ENCODE measurements around the gene TMED10. TPM values are rescaled to one million over a fixed set of nuclear protein-coding genes. Genes with fewer than 3 reads are reported as not detected.

The TMED10 gene
- total and polyA plus RNA-seq, 2 of the 13 experiments (the other 11 are each of a cell fraction or from before 2014, with no cell fraction given) = 311 to 377 TPM

DNA sequence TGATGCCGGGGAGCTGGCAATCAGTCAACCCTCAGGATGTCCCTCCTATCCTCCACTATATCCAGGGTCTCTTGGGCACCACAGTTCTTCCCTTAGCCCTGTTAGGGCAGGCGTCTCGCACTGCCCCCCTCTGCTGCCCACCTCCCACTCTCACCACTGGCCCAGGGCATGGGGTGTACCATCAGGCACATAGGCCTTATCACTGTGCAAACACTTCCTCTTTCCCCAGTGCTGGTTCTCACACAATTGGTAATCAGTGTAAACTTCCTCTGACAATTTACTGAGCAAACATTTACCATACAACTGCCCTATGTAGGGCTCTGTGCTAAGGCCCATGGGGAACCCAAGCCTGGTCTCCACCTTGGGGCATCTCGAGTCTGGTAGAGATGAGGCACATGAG, 20.1 kb upstream of the TMED10 start (continued):
- TF ChIP-seq, protein P1, sequence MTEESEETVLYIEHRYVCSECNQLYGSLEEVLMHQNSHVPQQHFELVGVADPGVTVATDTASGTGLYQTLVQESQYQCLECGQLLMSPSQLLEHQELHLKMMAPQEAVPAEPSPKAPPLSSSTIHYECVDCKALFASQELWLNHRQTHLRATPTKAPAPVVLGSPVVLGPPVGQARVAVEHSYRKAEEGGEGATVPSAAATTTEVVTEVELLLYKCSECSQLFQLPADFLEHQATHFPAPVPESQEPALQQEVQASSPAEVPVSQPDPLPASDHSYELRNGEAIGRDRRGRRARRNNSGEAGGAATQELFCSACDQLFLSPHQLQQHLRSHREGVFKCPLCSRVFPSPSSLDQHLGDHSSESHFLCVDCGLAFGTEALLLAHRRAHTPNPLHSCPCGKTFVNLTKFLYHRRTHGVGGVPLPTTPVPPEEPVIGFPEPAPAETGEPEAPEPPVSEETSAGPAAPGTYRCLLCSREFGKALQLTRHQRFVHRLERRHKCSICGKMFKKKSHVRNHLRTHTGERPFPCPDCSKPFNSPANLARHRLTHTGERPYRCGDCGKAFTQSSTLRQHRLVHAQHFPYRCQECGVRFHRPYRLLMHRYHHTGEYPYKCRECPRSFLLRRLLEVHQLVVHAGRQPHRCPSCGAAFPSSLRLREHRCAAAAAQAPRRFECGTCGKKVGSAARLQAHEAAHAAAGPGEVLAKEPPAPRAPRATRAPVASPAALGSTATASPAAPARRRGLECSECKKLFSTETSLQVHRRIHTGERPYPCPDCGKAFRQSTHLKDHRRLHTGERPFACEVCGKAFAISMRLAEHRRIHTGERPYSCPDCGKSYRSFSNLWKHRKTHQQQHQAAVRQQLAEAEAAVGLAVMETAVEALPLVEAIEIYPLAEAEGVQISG (CRISPR knock-in tag; IDR thresholded peaks at IDR 0.05) = peak; percentile 43; the same call in 1 of the 2 replicates
- TF ChIP-seq ELF4 (CRISPR knock-in tag; IDR thresholded peaks at IDR 0.05; ENCODE audit: borderline replicate concordance) (0 out of 2 replicates have a peak, but pooled peaks have one; percentile 41), SOX13 (IDR thresholded peaks at IDR 0.05) (peak; percentile 73), SOX13 (CRISPR knock-in tag; conservative IDR thresholded peaks at IDR 0.05 in 1 of 2, IDR thresholded peaks at IDR 0.05 in 1 of 2) (peak in 1 of 2 experiments; percentile 96; a peak in 2 of 4 replicates), ZNF335 (CRISPR knock-in tag; IDR thresholded peaks at IDR 0.05) (0 out of 2 replicates have a peak, but pooled peaks have one; percentile 42), HNRNPL (IDR thresholded peaks at IDR 0.05; ENCODE audit: low read depth, low read length) (peak; percentile 62; the same call in 1 of the 2 replicates), ZSCAN21 (CRISPR knock-in tag; IDR thresholded peaks at IDR 0.05; ENCODE audit: borderline replicate concordance) (no peak; the same call in 1 of the 2 replicates), NKX3-1 (CRISPR knock-in tag; IDR thresholded peaks at IDR 0.05) (peak; percentile 92; the same call in 1 of the 2 replicates)
- TF ChIP-seq, protein P2, sequence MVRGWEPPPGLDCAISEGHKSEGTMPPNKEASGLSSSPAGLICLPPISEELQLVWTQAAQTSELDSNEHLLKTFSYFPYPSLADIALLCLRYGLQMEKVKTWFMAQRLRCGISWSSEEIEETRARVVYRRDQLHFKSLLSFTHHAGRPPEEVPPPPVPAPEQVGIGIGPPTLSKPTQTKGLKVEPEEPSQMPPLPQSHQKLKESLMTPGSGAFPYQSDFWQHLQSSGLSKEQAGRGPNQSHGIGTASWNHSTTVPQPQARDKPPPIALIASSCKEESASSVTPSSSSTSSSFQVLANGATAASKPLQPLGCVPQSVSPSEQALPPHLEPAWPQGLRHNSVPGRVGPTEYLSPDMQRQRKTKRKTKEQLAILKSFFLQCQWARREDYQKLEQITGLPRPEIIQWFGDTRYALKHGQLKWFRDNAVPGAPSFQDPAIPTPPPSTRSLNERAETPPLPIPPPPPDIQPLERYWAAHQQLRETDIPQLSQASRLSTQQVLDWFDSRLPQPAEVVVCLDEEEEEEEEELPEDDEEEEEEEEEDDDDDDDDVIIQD (CRISPR knock-in tag; IDR thresholded peaks at IDR 0.05; ENCODE audit: low read depth) = peak; percentile 60; the same call in 1 of the 2 replicates
- TF ChIP-seq, protein P3, sequence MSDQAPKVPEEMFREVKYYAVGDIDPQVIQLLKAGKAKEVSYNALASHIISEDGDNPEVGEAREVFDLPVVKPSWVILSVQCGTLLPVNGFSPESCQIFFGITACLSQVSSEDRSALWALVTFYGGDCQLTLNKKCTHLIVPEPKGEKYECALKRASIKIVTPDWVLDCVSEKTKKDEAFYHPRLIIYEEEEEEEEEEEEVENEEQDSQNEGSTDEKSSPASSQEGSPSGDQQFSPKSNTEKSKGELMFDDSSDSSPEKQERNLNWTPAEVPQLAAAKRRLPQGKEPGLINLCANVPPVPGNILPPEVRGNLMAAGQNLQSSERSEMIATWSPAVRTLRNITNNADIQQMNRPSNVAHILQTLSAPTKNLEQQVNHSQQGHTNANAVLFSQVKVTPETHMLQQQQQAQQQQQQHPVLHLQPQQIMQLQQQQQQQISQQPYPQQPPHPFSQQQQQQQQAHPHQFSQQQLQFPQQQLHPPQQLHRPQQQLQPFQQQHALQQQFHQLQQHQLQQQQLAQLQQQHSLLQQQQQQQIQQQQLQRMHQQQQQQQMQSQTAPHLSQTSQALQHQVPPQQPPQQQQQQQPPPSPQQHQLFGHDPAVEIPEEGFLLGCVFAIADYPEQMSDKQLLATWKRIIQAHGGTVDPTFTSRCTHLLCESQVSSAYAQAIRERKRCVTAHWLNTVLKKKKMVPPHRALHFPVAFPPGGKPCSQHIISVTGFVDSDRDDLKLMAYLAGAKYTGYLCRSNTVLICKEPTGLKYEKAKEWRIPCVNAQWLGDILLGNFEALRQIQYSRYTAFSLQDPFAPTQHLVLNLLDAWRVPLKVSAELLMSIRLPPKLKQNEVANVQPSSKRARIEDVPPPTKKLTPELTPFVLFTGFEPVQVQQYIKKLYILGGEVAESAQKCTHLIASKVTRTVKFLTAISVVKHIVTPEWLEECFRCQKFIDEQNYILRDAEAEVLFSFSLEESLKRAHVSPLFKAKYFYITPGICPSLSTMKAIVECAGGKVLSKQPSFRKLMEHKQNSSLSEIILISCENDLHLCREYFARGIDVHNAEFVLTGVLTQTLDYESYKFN (CRISPR knock-in tag; conservative IDR thresholded peaks at IDR 0.05) = peak; percentile 86
- TF ChIP-seq, protein P4, sequence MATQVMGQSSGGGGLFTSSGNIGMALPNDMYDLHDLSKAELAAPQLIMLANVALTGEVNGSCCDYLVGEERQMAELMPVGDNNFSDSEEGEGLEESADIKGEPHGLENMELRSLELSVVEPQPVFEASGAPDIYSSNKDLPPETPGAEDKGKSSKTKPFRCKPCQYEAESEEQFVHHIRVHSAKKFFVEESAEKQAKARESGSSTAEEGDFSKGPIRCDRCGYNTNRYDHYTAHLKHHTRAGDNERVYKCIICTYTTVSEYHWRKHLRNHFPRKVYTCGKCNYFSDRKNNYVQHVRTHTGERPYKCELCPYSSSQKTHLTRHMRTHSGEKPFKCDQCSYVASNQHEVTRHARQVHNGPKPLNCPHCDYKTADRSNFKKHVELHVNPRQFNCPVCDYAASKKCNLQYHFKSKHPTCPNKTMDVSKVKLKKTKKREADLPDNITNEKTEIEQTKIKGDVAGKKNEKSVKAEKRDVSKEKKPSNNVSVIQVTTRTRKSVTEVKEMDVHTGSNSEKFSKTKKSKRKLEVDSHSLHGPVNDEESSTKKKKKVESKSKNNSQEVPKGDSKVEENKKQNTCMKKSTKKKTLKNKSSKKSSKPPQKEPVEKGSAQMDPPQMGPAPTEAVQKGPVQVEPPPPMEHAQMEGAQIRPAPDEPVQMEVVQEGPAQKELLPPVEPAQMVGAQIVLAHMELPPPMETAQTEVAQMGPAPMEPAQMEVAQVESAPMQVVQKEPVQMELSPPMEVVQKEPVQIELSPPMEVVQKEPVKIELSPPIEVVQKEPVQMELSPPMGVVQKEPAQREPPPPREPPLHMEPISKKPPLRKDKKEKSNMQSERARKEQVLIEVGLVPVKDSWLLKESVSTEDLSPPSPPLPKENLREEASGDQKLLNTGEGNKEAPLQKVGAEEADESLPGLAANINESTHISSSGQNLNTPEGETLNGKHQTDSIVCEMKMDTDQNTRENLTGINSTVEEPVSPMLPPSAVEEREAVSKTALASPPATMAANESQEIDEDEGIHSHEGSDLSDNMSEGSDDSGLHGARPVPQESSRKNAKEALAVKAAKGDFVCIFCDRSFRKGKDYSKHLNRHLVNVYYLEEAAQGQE (IDR thresholded peaks at IDR 0.05; ENCODE audit: borderline replicate concordance in 1 of 2, low read depth in 1 of 2, low read length in 2 of 2) = peak in 1 of 2 experiments; percentile 82; a peak in 2 of 4 replicates
- TF ChIP-seq, protein P5, sequence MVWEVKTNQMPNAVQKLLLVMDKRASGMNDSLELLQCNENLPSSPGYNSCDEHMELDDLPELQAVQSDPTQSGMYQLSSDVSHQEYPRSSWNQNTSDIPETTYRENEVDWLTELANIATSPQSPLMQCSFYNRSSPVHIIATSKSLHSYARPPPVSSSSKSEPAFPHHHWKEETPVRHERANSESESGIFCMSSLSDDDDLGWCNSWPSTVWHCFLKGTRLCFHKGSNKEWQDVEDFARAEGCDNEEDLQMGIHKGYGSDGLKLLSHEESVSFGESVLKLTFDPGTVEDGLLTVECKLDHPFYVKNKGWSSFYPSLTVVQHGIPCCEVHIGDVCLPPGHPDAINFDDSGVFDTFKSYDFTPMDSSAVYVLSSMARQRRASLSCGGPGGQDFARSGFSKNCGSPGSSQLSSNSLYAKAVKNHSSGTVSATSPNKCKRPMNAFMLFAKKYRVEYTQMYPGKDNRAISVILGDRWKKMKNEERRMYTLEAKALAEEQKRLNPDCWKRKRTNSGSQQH (CRISPR knock-in tag; IDR thresholded peaks at IDR 0.05; ENCODE audit: low read depth) = 0 out of 2 replicates have a peak, but pooled peaks have one; percentile 57
